ENCODE measurements around the gene CNOT8.

Gene CNOT8

GRCh38 chr5:154836225-154836624, 22.2 kb upstream of the CNOT8 start:
- no peak for DNase-seq

- no peak for DNase-seq
These were observed 21.2 kb upstream of the CNOT8 start for GRCh38 chr5:154837009-154837901.

- no peak for DNase-seq
These were observed 17.8 kb upstream of the CNOT8 start for GRCh38 chr5:154840435-154841272.

- DNase-seq, result no peak
These were observed 17.2 kb upstream of the CNOT8 start for GRCh38 chr5:154841273-154841661.

GRCh38 chr5:154842689-154843530, 15.5 kb upstream of the CNOT8 start:
- DNase-seq, result no peak

- DNase-seq, result no peak
These were observed 13.6 kb upstream of the CNOT8 start for GRCh38 chr5:154844809-154845208.

GRCh38 chr5:154849264-154849785, 9.1 kb upstream of the CNOT8 start:
- DNase-seq, result no peak

GRCh38 chr5:154849791-154850201, 8.6 kb upstream of the CNOT8 start:
- no peak for DNase-seq

GRCh38 chr5:154850255-154851062, 8.0 kb upstream of the CNOT8 start, which contains the start of gene FAXDC2:
TSS of gene FAXDC2 (minus strand) at chr5:154850603. CDS start at chr5:154838178, 12,425 bp downstream.
- no peak for DNase-seq

- DNase-seq, result no peak
These were observed 7.1 kb upstream of the CNOT8 start for GRCh38 chr5:154851351-154851750.

GRCh38 chr5:154857530-154858296, 714 bp upstream of the CNOT8 start:
- peak; percentile 69 to 89 (median 82) for DNase-seq

GRCh38 chr5:154858972-154859871, 795 bp downstream of the CNOT8 start:
- DNase-seq, result no peak

GRCh38 chr5:154860123-154860522, 1.7 kb downstream of the CNOT8 start:
- DNase-seq, result no peak

- no peak for DNase-seq
These were observed 2.3 kb downstream of the CNOT8 start for GRCh38 chr5:154860765-154861164.

- DNase-seq, result no peak
These were observed 3.5 kb downstream of the CNOT8 start for GRCh38 chr5:154861946-154862345.

- DNase-seq, result no peak
These were observed 4.3 kb downstream of the CNOT8 start for GRCh38 chr5:154862766-154863165.

- DNase-seq, result no peak
These were observed 5.1 kb downstream of the CNOT8 start for GRCh38 chr5:154863291-154864080.

- no peak for DNase-seq
These were observed 7.2 kb downstream of the CNOT8 start for GRCh38 chr5:154865466-154866184.
